Stimulated activated CD8-positive, alpha-beta memory T cell treated with anti-CD3 and anti-CD28 coated beads, Interleukin-4, amount 100 ng/mL, for 4 hours (primary cell): Measurements from ENCODE around the gene XIRP1.

Source experiments
- DNase-seq, 2 donors: peaks; one replicate each; pipeline ENCODE4 v3.0.0-alpha.2; 2020; ENCODE audit warnings: low read depth in 2 of 2, low spot score in 1 of 2

Gene XIRP1

GRCh38 chr3:39144095-39144747, 48.2 kb downstream of the XIRP1 start:
- no peak for DNase-seq

- no peak for DNase-seq
These were observed 49.1 kb downstream of the XIRP1 start for GRCh38 chr3:39143051-39143885.

GRCh38 chr3:39142067-39142466, 50.3 kb downstream of the XIRP1 start:
- no peak for DNase-seq

- no peak for DNase-seq
These were observed 51.0 kb downstream of the XIRP1 start for GRCh38 chr3:39141171-39141995.

GRCh38 chr3:39140341-39140971, 51.9 kb downstream of the XIRP1 start:
- DNase-seq, result no peak

- DNase-seq, result no peak
These were observed 53.0 kb downstream of the XIRP1 start for GRCh38 chr3:39139442-39139841.

- DNase-seq, result no peak
These were observed 53.5 kb downstream of the XIRP1 start for GRCh38 chr3:39138804-39139415.

- no peak for DNase-seq
These were observed 54.2 kb downstream of the XIRP1 start for GRCh38 chr3:39137991-39138803.

- no peak for DNase-seq
These were observed 54.9 kb downstream of the XIRP1 start for GRCh38 chr3:39137435-39137936.

- DNase-seq, result no peak
These were observed 55.6 kb downstream of the XIRP1 start for GRCh38 chr3:39136533-39137434.

- DNase-seq, result no peak
These were observed 57.1 kb downstream of the XIRP1 start for GRCh38 chr3:39135170-39135805.

- DNase-seq, result no peak
These were observed 58.1 kb downstream of the XIRP1 start for GRCh38 chr3:39134305-39134704.

GRCh38 chr3:39133822-39134221, 58.6 kb downstream of the XIRP1 start:
- DNase-seq, result no peak
